Stimulated activated CD4-positive, alpha-beta T cell treated with anti-CD3 and anti-CD28 coated beads, Interleukin-4, amount 100 ng/mL, for 4 hours (primary cell): ENCODE results near the gene SLC36A2.
"Not testable (repeated sequence)": the region's sequence is repeated elsewhere in the genome, so short reads cannot be mapped to it uniquely, and the experiment has no call there.

ENCODE experiments used
- DNase-seq, 2 experiments: peaks; one replicate each; pipeline ENCODE4 v3.0.0-alpha.2; 2020

The SLC36A2 gene

DNA sequence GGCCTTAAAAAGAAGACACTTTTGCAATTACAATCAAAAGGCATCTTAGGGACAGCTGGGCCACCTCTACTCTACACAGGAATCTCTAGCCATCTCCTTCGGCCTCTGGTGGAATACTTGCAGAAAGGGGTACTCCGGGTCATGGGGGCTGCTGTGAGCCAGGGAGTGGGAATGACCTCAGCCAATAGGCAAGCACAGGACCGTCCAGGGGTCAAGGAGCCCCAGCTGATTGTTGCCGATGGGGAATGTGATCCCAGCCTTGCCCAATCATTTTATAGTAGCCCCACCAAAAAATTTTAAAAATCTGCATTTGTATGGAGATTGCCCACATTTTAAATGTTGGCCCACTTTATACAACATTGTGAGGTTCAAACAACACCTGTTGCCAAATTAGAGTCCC, 26.9 kb downstream of the SLC36A2 start:
- DNase-seq = no peak

GRCh38 chr5:151318850-151319732, 28.3 kb downstream of the SLC36A2 start:
- no peak for DNase-seq

DNA sequence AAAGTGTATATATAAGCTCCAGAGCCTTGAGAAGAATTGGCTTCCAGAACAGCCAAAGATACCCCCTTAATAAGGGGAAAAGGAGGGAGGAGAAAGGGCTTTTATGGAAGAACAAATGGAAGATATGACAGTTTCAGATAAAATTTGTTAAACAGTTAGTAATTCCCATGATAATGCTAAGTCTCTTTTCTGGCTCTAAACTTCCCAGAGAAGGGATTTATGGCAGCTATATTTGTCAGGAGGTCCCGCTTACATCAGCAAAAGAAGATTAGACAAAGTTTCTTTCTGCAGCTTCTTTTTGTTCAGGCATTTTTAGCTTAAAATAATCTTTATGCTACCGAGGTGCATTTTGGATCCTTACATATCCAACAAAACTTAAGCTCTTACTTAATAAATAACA, 29.5 kb downstream of the SLC36A2 start:
- DNase-seq = no peak

DNA sequence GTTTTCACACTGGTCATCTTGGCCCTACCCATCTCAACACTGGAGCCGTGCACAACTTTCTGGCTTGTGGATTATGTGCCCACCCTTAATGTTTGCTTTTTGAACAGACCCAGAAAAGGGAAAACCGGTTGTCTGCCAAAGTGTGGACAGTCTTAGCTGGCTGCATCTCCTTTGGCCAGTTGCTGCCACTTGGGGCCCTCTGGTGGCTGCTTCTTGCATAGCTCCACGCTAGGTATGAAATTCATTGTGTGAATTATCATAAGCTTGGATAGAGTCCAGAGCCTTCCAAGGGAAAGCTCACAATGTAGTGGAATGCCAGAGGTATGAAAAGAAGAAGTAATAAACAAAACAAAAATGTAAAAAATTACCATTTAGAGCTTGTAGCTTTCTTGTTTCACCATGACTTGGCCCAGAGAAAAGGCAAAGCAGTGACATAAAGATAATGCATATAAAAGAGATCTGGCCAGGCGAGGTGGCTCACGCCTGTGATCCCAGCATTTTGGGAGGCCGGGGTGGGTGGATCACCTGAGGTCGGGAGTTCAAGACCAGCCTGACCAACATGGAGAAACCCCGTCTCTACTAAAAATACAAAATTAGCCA, 31.3 kb downstream of the SLC36A2 start:
- peak; percentile 11 to 46 for DNase-seq

- DNase-seq = no peak
These were observed 34.0 kb downstream of the SLC36A2 start for GRCh38 chr5:151313357-151313756.

DNA sequence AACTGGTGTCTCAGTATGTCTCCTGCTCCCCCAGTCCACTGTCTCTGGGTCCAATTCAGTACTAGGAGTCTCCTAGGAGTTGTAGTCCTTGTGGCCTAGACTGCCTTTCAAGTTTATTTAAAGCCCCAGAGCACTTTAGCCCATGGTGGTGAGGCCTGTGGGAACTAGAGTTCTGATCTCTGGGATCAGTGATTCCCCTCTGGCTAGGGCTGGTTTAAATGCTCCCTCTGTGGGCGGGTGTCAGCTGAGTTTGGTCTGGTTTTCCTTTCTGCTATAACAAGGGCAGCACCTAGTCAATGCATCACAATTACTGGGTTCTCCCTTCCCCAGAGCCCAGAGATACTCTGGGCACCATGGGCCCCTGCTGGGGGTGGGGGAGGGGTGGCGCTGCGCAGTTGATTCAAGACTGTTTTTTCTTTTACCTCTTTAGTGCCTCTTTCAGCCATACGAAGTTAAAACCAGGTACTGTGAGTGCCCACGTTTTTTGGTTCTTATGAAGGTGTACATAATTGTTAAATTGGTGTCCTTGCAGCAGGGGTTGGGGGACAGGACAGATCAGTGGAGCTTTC, 34.5 kb downstream of the SLC36A2 start:
- DNase-seq = no peak

DNA sequence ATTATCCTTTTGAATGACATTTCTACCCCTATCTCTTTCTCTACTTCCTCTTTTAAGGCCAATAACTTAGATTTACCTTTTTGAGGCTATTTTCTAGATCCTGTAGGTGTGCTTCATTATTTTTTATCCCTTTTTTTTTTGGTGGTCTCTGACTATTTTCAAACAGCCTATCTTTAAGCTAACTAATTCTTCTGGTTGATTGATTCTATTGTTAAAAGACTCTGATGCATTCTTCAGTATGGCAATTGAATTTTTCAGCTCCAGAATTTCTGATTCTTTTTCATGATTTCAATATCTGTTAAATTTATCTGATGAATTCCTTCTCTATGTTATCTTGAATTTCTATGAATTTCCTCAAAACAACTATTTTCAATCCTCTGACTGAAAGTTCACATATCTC, 36.4 kb downstream of the SLC36A2 start:
- no peak for DNase-seq

- DNase-seq = not testable (repeated sequence)
These were observed 37.5 kb downstream of the SLC36A2 start for GRCh38 chr5:151309821-151310220.

DNA sequence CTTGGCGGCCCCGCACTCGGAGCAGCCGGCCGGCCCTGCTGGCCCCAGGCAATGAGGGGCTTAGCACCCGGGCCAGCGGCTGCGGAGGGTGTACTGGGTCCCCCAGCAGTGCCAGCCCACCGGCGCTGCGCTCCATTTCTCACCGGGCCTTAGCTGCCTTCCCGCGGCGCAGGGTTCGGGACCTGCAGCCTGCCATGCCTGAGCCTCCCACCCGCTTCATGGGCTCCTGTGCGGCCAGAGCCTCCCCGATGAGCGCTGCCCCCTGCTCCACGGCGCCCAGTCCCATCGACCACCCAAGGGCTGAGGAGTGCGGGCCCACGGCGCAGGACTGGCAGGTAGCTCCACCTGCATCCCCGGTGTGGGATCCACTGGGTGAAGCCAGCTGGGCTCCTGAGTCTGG, 38.1 kb downstream of the SLC36A2 start:
- DNase-seq = not testable (repeated sequence)

DNA sequence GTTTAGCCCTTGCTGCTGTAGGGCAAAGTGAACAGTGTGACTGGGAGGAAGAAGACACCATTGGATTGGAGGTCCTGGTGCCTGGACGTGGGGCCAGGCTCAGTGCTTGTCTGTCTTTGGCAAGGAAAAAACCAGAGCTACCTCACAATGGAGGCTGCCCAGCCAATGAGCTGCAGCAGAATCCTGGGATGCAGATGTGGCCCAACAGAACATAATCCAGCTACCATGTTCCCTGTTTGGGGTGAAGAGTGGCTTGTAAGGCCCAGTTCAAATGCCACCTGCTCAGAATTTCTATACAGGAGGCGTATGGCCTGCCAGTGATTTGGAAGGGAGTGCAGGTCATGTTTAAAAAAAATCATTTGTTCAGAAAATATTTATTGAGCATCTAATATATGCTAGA, 43.7 kb downstream of the SLC36A2 start, which contains the start of gene SLC36A3:
SLC36A3 (minus strand) TSS at position 101 of the 400 bp plus-strand sequence. CDS start 412 bp downstream, outside the sequence.
- DNase-seq = no peak

DNA sequence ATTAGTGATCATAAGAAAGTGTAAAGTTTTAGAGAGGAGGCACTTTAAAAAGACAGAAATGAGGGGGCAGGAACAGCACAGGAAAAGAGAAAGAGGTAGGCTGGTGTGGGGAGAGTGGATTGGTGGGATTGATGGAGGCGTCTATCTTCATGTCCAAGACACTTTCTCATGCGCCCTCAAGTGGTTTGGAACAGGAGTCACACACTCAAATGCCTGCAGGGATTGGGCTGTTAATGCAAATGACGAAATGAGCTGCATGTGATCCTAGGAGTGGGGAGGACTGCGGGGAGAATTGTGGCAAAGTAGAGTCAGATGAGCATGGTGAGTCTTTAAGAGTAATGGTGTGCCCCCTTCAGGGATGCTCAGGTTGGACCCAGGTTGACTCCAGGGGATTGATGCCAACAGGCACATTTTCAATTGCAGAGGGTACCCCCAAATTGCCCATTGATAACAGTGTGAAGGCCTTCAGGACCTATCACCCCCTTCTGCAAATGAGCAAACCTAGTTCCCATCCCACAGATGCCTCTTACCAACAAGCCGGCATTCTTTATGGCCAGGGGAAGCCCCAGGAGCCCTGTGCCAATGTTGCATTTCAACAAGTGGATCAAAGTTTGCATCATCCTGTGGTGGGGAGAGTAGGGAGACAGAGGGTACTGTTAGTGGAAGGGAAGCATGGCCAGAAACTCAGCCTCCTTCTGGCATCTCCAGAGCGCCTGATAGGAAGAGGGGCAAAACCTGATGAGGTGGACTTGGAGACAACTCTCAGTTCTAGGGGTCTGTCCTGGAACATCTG, 49.1 kb downstream of the SLC36A2 start:
- DNase-seq = no peak

DNA sequence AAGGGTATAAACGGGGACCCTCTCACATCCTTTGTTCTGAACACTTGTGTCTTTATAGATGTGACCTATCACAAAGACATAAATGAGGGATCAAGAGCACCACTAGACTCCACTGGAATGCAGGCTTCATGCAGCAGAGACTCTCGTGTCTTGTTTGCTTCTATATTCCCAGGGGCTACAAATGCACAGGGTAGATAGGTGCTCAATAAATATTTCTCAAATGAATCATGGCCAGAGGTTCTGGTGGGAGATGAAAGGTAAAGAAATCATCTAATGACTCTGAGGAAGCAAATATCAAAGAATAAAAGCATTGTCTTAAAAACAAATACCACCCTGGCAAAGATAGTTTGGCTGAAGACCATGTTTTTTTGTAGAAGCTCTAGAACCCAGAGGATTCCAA, 50.4 kb downstream of the SLC36A2 start:
- no peak for DNase-seq

- DNase-seq = no peak
These were observed 50.9 kb downstream of the SLC36A2 start for GRCh38 chr5:151296478-151296830.

DNA sequence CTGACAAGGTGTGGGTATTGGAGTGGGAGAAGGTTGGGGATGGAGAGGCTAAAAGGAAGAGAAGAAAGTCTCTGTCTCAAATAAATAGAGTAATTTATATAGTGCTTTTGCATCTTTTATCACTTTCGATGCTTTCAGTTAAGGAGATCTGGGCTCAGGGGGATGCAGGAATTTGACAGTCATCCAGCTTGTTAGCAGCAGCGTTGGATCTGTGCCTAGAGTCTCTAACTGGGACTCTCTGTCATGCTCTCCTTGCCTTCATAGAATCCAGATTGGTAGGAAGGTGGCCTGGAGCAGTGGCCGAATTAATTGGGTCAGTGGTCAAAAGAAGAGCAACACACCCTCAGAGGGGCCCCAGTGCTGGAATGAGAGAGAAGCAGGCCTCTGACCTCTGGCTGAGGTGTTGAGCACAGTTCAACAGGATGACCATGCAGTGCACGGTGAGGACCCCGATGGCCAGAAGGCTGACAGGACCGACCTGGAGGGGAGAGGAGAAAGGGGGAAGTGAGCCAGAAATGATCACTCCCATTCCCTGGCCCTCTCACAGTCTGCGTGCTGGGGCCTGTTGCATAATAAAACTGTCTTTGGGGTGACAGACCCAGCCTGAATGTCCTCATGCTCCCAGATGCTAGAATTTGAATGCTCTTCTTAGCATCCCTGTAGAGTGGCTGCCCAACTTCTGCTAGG, 51.4 kb downstream of the SLC36A2 start:
- DNase-seq = no peak

DNA sequence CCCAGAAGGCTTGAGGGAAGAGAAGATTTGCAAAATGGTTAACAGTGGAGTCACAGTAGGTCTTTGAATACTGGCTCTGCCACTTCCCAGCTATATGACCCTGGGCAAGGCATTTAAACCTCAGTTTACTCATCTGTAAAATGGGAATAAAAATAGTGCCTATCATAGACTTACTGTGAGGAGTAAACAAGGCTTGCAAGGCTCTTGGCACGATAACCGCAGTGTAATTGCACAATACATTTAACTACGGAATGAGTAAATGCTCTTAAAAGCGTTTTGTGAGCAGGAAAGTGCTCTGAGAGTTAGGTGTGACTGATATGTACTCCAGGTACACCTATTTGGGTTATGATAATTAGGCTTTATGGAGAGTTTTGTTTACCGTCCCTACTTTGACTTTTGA, 52.2 kb downstream of the SLC36A2 start:
- DNase-seq = no peak

DNA sequence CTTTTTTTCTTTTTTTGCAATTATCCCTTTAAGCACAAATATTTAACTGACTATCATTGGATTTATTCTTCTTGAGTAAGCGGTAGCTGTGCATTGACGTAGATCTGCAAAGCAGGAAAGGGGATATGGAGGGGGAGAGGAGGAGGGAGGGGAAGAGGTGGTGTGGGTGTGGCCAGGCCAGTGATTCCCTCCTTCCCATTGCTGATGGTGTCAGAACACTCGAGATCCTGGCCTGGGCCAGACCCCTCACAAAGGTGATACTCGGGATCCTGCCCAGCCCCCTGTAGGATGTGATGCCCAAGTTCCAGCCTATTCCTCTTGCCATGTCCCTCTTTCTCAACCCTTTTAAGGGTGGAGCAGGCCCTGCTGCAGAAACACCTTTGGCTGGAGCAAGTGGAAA, 53.7 kb downstream of the SLC36A2 start:
- no peak for DNase-seq

DNA sequence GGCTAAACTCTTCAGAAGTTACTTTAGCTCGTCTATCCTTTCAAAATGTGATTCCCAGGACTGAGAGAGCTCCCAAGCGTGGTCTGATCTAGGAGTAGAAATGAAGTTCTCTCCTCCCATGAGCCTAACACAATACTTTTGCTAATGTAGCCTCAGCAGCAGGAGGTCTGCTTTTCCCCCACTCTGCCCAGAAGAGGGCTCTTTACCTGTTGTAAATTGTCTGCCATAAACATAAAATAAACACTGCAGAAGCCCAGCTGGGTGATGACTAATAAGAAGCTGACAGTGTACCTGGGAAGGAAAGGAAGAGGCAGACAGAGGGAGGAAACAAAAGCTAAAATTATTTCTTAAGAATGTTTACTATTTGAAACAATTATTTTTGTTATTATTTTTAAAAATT, 59.2 kb downstream of the SLC36A2 start:
- no peak for DNase-seq

GRCh38 chr5:151286246-151286645, 61.1 kb downstream of the SLC36A2 start:
- no peak for DNase-seq

DNA sequence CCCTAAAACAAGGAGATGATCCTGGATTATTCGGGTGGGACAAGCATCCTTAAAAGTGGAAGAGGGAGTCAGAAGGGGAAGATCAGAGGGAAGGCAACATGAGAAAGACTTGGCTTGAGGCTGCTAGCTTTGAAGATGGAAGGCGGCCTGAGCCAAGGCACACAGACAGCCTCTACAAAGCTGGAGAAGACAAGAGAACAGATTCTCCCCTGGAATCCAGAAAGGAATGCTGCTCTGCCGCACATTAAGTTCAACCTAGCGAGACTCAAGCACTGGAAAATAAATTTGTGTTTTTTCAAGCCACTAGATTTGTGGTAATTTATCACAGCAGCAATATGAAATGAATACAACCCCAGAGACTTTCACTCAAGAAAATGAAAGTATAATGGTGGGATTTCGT, 61.7 kb downstream of the SLC36A2 start:
- DNase-seq = no peak

DNA sequence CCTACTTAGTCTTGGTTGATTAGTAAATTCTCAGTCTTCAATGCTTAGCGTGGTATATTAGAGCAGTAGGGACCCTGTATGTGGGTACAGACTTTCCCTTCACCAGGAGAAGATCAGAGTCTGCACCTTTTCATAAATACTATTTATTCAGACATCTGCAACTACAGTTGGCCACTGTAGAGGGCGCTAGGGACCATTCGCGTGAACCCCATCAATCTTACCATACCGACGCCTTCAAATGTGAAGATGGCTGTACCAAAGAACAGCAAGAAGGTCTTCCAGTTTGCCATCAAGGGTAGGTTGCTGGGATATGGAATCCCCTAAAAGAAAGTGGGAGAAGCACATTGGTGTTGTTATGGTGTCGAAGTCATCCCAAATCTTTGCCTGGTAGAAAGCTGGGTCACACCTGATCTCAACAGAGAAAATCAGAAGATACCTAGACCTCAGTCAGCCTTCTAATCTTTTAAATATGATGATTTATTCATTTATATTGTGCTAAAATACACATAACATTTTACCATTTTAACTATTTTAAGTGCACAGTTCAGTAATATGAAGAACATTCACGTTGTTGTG, 62.9 kb downstream of the SLC36A2 start:
- DNase-seq = no peak

GRCh38 chr5:151283120-151283825, 64.1 kb downstream of the SLC36A2 start:
- DNase-seq = no peak
